SK-N-SH treated with all-trans-retinoic acid at 6 μM for 48 hours (cell line): ENCODE data around the gene LAMA2.

Experiments used
- PATZ1 ChIP-seq: fragments of 250-450 bp; sonication (Bioruptor Pico); IDR thresholded peaks from 2 replicates; pipeline ENCODE4 v1.8.0; 2020; ENCODE audit warnings: mild to moderate bottlenecking, moderate library complexity, borderline replicate concordance
- TCF4 ChIP-seq: fragments of 250-450 bp; sonication (Bioruptor Pico); IDR thresholded peaks from 2 replicates; pipeline ENCODE4 v1.8.0; 2021; ENCODE audit warnings: mild to moderate bottlenecking, moderate library complexity, borderline replicate concordance
- ZFP3 ChIP-seq: fragments of 250-450 bp; sonication (Bioruptor Pico); IDR thresholded peaks from 2 replicates; pipeline ENCODE4 v1.5.0; 2020; ENCODE audit warnings: mild to moderate bottlenecking, moderate library complexity
- ZFP30 ChIP-seq: fragments of 450-650 bp; formaldehyde crosslinking; IDR thresholded peaks from 2 replicates; pipeline ENCODE4 v1.5.0; 2022; ENCODE audit warnings: mild to moderate bottlenecking, moderate library complexity

DNA sequence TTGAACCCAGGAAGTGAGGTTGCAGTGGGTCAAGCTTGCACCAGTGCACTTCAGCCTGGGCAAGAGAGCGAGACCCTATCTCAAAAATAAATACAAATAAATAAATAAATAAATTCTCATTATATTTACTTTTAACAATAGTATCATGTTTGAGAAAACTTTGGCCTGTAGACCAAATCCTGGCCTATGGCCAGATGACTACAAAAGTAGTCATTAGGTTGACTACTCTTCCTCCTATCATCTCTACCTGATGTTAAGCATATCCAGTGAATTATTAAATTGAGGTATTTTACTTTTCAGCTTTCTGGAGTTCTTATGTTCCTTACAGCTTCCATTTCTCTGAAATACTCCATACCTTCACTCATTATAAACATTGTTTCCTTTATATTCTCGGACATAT, 280.6 kb downstream of the LAMA2 start:
- no peak for TF ChIP-seq ZFP3 (CRISPR knock-in tag)
- TF ChIP-seq PATZ1 (CRISPR knock-in tag): no peak
- TF ChIP-seq TCF4: no peak
- no peak for TF ChIP-seq ZFP30
